Endometrial microvascular endothelial cells (primary cell): Measurements from ENCODE around the gene F7. TPM values are rescaled to one million over a fixed set of nuclear protein-coding genes. Genes with fewer than 3 reads are reported as not detected.

Experiments used
- in situ Hi-C: cut with HindIII; loops from 2 replicates; pipeline ENCODE4 v1.10.0; 2017; ENCODE audit warnings: low sequenced_read_pairs, low pct_unique_long_range_greater_than_20kb; ENCODE audit errors: inconsistent ontology term
- total RNA-seq: library from RNA; depleted of rRNA; stranded (reverse); fragments of >200 nt; gene quantifications from one replicate; pipeline ENCODE4 v1.2.3, GENCODE V29; 2015; ENCODE audit errors: inconsistent ontology term

F7 gene
- total RNA-seq, 1 donor from 2014 or later = not detected

DNA sequence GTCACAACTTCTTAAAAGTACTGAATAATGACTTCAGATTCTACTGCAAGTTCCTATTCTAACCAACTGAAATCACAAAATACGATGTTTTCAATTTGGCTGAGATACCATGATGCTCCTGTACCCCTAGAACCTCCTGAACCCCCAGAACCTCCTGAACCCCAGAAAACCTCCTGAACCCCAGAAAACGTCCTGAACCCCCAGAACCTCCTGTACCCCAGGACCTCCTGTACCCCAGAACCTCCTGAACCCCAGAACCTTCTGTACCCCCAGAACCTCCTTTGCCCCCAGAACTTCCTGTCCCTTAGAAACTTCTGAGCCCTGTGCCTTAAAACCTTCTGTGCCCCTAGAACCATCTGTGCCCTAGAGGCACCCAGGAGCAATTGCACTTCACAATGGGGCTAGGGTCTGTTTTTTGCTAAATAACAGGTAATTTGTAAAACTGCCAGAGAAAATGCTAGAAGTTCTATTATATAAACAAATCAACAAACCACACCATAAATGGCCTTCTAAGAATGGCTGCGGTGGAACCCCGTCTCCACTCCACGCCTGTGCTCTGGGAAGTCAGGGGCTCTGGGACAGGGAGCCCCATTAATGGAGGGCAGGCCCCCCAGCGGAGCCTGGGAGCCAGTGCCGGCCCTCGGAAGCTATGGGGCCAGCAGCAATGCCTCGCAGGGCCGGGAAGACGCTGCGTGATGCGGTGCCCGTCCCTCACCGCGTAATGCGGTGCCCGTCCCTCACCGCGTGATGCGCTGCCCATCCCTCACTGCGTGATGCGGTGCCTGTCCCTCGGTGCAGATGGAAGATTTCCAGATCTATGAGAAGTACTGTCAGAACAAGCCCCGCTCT is 21.3 kb upstream of the F7 start:
- in situ Hi-C loops = no loop called here

DNA sequence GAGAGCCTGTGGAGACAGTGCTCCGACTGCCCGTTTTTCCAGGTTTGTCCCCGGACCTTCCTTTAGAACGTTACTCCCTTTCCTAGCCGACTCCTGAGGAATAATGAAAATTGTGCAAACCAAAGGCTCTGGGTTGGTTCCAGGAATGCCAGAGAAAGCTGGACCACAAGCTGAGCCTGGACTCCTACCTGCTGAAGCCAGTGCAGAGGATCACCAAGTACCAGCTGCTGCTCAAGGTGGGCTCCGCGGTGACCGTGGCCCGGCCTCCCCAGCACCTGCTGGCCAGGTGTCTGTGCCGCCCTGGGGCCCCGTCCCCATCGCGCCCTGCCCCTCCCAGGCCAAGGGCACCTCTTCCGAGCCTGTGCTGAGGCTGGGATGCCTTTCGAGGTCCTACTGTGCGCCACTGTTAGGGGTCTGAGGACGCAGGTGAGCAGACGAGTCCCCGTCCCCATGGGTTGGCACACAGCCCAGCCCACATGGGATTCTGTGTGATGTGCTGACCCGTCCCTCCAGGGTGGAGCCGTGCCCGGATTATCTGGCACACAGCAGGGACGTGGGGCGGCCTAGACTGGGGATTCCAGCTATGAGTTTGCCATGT is 20.5 kb upstream of the F7 start:
- in situ Hi-C loops = no loop called here

DNA sequence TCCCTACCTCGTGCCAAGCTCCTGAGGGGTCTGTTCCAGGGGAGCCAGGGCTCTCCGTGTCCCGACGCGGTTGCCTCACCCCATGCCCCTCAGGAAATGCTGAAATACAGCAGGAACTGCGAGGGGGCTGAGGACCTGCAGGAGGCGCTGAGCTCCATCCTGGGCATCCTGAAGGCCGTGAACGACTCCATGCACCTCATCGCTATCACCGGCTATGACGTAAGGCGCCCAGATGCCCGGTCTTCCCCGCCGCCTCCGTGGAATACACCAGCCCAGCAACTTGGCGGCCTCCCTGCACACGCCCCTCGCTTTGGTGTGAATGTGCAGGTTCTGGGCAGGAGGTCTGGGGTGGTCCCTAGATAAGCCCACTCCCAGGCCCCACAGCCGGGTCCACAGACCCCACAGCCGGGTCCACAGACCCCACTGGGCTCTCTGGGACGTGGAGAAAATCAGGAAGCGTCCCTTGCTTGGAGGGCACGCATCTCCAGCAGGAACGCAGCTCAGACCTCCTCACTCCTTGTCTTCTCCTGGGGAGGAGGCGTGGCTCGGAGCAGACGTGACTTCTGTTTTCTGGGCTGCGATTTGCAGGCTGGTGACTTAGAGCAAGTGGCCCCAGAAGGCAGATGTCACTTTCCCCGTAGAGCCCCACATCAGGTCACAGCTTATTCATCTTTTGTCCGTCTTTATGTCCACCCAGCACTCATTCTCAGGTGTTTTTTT is 19.4 kb upstream of the F7 start:
- in situ Hi-C loops = no loop called here

DNA sequence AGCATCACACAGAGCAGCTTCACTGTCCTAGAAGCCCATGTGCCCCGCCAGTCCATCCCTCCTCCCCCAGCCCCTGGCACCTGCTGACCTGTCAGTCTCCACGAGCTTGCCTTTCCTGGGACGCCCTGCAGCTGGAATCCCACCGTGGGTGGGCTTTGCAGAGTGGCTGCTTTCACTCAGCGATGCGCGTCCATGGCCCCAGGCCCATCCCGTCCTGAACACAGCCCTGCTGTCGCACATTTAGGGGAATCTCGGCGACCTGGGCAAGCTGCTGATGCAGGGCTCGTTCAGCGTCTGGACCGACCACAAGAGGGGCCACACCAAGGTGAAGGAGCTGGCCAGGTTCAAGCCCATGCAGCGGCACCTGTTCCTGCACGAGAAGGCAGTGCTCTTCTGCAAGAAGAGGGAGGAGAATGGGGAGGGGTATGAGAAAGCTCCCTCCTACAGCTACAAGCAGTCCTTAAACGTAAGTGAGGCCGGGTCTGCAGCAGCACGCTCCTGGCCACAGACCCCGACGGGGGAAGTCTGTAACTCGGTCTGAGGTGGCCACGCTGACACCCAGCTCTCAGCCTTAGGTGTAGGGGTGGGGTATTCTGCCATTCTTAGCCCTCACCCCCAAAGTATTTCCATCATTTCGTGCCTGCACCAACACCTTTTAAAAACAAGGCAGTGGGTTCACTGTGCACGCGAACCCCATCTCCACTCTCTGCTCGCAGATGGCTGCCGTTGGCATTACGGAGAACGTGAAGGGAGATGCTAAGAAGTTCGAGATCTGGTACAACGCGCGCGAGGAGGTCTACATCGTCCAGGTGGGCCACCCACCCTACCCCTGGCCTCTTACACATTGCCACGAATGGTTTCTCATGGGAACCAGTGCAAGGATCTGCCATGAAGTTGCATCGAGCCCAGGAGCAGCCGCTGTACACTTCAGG is 18.3 kb upstream of the F7 start:
- in situ Hi-C loops = no loop called here

DNA sequence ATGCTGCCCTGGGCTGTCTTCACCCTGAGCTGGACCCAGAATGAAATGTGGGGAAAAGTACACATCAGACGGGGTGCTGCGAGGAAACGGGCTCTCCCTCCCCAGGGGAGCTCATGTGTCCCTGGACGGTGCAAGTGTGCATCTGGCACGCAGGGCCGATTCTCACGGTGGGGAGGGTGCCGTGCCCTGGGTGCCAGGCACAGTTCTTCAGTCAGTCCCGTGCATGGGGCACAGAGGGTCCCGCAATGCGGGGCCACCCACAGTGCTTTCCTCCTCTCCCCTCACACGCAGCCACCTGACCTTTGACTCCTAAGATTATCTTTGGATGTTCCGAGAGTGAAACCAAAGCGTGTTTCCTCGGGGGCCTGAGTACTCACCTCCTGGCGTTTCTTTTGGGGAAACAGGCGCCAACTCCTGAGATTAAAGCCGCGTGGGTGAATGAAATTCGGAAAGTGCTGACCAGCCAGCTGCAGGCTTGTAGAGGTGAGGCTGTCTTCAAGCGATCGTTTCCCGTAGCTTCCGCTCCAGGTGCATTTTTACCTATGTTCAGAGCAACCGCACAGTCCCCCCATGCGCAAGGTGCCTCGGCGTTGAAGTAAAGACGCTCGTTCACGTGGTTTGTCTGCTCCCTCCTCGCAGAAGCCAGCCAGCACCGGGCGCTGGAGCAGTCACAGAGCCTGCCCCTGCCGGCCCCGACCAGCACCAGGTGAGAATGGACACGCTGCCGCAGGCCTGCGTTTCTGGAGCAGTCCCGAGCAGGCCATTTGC is 17.5 kb upstream of the F7 start:
- in situ Hi-C loops = no loop called here

DNA sequence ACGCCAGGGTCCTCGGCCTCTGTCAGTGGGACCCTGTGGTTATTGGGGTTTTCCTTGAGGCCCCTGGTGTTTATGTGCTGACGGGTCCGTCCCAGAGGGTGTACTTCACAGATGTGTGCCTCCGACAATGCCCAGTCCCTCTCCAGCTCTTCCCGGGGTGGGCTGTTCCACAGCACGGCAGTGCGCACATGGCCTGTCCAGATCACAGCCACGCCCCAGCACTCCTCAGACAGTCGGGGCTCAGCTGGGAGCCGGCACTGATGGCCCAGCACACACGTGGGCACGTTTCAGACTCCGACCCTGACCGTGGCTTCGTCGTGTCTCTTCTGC is 16.9 kb upstream of the F7 start:
- in situ Hi-C loops = no loop called here

DNA sequence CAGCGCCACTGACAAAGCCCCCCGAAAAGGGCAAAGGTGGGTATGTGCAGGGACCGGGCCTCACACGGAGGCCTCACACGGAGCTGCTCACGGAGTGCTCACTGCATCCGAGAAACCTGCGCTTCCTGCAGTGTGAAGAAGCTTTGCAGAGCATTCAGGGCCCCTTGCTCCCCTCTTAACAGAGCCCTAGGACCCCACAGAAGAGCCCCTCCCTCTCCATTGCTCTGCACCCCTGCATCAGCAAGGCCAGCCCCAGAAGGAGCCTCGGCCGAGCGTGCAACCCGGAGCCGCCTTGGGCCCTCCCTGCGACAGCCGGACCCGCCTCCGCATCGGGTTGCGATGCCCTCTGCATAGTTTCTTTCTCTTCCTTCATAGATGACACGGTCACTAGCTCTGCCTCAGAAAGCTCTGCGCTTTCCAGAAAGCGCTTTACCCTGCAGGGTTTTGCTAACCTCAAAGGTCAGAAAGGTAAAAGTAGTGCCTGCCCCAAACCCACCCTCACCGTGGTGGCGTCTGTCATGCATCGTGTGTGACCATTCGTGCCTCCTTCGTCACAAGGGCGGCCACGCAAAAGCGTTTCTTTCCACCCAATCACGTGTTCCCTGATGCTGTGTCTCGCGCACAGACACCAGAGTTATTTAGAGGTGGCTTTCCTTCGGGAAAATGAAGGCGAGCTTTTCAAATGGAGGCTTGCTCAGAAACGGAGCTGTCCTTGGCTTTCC is 15.7 kb upstream of the F7 start:
- in situ Hi-C loops = no loop called here

DNA sequence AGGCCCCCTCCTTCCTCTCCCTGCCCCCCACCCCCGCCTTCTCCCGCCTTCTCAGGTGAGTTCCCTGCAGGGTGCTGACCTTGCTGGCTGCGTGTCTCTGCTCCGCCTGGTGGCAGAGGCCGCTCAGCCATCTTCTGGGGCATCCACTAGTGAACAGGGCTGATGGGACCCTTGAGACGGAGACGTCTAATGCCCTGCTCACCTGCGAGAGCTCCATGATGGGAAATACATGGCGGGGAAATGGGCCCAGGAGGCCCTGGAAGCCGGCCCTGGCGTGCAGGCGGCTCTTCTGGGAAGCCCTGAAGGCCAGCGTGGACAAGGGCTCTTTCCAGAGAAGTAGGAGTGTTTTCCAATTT is 15.2 kb upstream of the F7 start:
- in situ Hi-C loops = no loop called here

DNA sequence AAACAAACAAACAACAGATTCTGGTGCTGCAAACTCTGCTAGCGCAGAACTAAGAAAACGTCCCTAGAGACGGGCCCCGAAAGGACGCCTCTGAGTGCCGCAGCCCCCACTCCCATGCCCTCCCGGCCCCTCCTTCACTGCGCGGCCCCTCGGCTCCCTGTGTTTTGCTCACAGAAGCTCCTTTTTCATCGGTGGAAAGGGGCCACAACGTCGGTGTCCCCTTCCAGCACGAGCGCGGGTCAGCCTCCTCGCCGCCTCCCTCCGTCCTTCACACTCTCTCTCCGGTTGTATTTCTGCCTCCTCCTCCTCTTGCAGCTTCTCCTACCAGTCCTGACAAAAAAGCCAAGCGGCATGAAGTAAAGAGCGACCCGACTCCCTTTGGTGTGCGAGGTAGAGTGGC is 14.8 kb upstream of the F7 start:
- in situ Hi-C loops = no loop called here

DNA sequence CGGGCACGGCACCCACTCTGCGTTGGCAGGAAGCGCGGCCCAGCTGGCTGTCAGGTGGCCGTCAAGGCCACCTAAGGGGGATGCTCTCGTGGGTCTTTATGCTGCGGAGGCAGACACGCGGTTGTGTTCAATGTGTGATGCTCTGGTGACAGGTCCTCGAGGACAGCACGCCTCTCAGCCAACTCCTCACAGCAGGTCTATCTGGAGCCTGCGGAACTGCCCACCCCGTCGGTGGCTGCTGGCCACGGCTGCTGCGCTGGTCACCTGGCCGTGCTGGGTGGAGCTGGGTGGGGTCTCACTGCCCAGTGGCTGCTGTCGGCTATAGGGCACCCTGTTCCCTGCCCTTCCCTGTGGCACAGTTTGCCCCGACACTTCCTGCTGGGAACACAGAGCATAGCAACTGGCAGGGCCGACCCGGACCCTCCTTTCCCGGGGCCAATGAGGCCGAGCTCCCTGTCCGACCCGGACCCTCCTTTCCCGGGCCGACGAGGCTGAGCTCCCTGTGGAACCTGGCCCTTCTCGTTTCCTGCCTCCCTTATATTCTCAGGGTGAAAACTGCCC is 14.3 kb upstream of the F7 start:
- in situ Hi-C loops = no loop called here

DNA sequence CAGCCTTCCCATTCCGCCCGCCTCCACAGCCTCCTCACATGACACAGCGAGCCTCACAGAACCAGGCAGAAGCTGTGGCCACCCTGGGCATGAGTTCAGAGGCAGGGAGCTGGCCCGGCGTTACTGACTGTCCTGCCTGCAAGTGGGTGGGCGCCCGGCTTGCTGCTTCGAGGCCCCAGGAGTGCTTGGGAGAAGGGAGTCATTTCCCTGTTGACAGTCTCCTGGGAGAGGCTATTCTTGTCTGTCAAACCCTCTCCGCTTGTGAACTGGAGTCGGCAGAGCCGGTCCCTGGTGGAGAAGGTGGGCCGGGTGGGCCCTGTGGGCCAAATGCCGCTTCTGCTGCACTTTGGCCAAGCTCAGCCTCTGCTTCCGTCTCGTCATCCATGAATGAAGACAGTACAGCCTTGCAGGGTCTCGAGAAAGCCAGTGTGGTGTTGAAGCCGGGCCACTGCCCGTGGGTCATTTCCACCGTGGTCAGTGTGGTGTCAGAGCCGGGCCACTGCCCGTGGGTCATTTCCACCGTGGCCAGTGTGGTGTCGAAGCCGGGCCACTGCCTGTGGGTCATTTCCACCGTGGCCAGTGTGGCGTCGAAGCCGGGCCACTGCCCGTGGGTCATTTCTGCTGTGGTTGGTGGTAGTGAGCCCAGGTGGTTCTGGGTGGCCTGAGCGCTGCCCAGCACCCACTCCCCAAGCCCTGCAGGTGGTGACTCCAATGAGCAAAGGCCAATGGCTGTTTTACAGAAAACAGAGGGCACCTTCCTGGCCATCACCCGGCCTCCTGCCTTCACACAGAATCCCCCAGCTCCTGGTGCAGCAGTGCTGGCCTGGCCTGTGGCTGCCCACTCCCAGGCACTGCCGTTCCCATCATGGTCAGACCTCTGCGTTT is 13.5 kb upstream of the F7 start:
- in situ Hi-C loops = no loop called here

DNA sequence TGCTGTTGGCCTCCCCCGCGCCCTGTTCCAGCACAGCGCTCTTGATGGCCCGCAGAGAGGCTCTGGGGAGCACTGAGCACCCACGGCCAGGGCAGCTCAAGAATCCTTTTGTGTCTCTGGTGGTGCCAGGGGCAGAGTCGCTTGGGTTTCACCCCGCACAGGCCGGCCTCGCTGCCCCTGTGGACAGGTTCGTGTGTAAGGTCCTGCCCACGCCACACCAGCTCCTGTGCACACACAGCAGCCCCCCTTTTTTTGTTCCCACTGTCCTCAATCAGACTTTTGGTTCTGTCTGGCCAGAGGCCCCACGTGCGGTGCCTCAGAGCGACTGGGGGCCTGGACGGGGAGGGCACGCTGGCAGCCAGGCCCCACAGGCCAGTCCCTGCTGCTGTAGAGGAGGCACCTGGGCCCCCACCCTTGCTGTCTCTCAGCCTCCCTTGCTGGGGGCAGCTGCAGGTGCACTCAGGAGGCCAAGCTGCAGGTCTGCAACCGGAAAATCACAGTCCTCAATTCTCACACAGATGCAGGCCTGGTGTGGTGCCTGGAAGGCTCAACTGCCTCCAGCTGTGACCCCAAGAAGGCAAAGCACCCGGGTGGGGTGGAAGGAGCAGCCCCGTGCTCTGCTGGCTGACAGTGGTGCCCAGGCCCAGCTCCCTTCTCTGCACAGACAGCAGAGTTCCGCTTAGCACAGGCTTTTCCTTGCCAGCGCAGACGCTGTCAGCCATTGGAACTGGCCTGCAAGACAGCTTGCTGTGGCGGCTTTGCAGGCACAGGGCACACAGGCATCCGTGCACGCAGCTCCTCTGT is 12.6 kb upstream of the F7 start:
- in situ Hi-C loops = no loop called here

DNA sequence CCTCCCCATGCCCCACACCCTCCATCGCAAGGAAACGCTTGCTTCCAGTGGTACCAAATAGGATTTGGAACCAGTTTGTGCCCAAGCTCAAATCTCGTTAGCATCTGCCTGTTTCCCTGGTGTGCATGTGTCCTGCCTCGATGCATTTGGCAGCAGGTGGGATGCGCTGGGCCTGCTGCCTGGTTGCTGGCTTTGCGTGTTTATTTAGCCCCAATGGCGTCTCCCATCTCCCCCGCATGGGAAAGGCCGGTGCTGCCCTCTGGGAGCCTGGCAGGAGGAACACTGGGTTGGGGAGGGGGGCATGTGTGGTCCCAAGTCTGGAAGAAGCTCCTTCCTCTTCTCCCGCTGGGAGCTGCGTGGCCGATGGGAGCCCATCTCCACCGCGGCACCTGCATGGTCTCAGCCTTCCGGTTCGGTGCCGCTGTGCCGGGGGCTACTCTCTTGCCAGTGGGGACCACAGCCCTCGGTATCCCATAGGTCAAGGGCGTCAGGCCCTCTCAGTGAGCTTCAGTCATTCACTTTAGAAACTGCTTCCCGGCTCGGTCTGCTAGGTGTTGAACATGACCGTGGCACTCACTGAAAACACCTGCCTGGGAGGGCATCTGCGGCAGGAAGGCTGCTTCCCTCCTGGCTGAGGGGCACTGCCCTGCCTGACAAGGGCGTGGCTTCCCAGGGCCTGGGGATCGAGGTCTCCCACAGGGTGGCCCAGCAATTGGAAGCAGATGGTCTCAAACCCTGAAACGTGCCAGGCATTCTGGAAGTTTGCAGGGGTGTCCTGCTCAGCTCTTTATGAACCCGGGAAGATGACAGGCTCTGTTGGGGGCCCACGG is 11.8 kb upstream of the F7 start:
- in situ Hi-C loops = no loop called here

DNA sequence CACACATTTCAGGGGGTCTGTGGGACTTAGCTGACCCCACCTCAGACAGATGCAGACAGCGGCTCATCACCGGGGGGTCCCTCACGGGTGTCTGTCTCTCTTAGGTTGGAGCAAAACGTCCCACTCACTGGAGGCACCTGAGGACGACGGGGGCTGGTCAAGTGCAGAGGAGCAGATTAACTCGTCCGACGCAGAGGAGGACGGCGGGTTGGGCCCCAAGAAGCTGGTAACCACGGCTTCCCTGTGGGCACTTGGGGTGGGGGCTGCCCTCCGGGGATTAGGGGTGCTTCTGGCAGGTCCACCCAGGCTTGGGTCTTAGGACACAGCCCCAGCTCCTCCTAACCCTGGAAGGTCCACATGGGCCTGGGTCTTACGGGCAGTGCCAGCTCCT is 11.2 kb upstream of the F7 start:
- in situ Hi-C loops = no loop called here
